GM12801 (cell line): ENCODE measurements around the gene OR4C16.

ENCODE experiments used
- TF ChIP-seq, protein P1 (sequence below): IDR thresholded peaks from one replicate; pipeline ENCODE4 v1.5.1; 2011; ENCODE audit warnings: control low read depth; ENCODE audit not compliant: insufficient read length; ENCODE audit errors: extremely low read depth

OR4C16 gene

GRCh38 chr11:55571828-55572227 is at the start of gene OR4C16:
Gene OR4C16, plus strand, starts transcription at chr11:55572128. Its CDS starts 0 bp downstream, at chr11:55572128.
- TF ChIP-seq, protein P1, sequence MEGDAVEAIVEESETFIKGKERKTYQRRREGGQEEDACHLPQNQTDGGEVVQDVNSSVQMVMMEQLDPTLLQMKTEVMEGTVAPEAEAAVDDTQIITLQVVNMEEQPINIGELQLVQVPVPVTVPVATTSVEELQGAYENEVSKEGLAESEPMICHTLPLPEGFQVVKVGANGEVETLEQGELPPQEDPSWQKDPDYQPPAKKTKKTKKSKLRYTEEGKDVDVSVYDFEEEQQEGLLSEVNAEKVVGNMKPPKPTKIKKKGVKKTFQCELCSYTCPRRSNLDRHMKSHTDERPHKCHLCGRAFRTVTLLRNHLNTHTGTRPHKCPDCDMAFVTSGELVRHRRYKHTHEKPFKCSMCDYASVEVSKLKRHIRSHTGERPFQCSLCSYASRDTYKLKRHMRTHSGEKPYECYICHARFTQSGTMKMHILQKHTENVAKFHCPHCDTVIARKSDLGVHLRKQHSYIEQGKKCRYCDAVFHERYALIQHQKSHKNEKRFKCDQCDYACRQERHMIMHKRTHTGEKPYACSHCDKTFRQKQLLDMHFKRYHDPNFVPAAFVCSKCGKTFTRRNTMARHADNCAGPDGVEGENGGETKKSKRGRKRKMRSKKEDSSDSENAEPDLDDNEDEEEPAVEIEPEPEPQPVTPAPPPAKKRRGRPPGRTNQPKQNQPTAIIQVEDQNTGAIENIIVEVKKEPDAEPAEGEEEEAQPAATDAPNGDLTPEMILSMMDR, result no peak

DNA sequence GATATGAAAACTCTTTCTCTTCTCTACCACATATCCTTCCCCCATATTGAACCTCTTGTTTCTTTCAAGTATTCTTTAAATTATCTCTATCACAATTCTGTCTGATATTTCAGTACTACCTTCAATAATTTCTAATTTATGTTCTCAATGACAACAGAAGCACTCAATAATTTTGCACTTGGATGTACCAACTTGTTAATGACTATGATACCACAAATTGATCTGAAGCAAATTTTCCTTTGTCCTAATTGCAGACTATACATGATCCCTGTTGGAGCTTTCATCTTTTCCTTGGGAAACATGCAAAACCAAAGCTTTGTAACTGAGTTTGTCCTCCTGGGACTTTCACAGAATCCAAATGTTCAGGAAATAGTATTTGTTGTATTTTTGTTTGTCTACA is 17.8 kb upstream of the OR4C16 start, which contains the start of gene OR4C15:
TSS of gene OR4C15 (plus strand) at position 301 of the 400 bp plus-strand sequence. CDS start at position 301, 0 bp downstream.
- TF ChIP-seq, protein P1, result no peak

DNA sequence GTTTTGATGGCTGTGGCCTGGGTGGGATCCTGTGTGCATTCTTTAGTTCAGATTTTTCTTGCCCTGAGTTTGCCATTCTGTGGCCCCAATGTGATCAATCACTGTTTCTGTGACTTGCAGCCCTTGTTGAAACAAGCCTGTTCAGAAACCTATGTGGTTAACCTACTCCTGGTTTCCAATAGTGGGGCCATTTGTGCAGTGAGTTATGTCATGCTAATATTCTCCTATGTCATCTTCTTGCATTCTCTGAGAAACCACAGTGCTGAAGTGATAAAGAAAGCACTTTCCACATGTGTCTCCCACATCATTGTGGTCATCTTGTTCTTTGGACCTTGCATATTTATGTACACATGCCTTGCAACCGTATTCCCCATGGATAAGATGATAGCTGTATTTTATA is 620 bp downstream of the OR4C16 start:
- TF ChIP-seq, protein P1, result no peak

DNA sequence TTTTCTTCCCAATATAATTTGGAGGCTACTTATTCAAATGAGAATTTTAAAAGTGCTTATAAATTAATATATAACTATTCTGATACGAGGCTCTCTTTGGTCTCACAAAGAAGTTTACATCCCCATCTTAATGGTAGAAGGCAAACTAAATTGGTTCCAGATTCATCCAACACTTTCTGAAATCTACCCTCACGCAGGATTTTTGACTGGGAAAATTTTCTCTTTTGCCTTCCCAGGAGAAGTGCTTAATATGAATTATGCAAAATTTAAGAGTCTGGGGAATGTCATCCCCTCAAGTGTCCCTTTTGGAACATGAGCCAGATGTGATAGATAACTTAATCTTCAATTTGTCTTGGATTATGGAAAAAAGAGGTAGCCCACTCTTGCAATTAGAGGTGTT is 35.6 kb downstream of the OR4C16 start, which contains the start of gene OR4C11:
TSS of gene OR4C11 (minus strand) at position 101 of the 400 bp plus-strand sequence. CDS start 3,272 bp downstream, outside the sequence.
- TF ChIP-seq, protein P1, result no peak
